CMK (cell line): ENCODE results near the gene RGL3.
"Not testable (repeated sequence)": the region's sequence is repeated elsewhere in the genome, so short reads cannot be mapped to it uniquely, and the experiment has no call there.

Experiments used
- DNase-seq: peaks from one replicate; pipeline ENCODE4 v3.0.0-alpha.2; 2010; ENCODE audit warnings: low read depth

RGL3 gene

GRCh38 chr19:11382898-11383705 is 36.0 kb downstream of the RGL3 start:
- peak; percentile 84 for DNase-seq

GRCh38 chr19:11380653-11381537 is 38.2 kb downstream of the RGL3 start:
- peak; percentile 92 for DNase-seq

DNA sequence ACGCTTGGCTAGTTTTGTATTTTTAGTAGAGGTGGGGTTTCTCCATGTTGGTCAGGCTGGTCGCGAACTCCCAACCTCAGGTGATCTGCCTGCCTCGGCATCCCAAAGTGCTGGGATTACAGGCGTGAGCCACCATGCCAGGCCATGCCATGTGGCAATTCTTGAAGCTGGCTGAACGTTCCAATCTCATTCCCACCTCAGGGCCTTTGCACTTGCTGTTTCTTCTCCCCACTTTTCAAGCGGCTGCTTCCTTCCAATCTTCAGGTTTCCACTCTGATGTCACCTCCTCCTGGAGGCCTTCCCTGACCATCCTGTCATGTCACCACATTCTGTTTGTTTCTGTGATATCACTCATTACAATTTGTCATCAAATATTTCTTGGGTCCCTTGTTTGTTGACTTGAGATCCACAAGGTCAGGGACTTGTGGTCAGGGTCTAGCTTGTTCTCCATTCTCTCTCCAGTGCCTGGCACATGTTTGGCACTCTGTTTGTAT is 39.2 kb downstream of the RGL3 start:
- no peak for DNase-seq

- DNase-seq: not testable (repeated sequence)
Observed at GRCh38 chr19:11379269-11379845, 39.8 kb downstream of the RGL3 start.

- no peak for DNase-seq
Observed at GRCh38 chr19:11378319-11379189, 40.6 kb downstream of the RGL3 start.

GRCh38 chr19:11377756-11378155 is 41.4 kb downstream of the RGL3 start:
- no peak for DNase-seq

GRCh38 chr19:11377237-11377636 is 41.9 kb downstream of the RGL3 start:
- DNase-seq: no peak

DNA sequence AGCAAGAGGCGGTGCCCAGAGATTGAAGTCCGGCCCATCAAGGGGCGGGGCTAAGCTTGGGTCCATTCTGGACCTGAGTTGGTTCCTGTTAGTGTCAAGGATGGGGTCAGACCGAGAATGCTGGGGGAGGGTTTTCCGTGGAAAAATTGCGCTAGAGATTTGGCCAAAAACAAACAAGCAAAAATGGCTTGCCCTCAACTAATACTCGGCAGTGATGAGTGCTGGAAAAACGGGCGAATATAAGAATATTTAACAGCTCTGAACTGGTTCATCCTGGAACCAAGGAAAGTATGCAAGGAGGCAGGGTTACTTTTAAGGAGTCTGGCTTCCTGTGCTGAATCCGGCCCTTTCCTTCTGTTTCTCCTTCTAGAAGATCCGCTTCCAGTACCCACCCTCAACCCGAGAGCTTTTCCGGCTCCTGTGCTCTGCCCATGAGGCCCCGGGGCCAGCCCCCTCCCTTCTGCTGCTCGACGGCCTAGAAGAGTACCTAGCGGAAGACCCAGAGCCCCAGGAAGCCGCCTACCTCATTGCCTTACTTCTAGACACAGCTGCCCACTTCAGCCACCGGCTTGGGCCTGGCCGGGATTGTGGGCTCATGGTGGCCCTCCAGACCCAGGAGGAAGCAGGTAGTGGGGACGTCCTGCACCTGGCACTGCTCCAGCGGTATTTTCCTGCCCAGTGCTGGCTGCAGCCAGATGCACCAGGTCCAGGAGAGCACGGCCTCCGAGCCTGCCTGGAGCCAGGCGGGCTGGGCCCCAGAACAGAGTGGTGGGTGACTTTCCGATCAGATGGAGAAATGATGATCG is 43.8 kb downstream of the RGL3 start:
- no peak for DNase-seq

DNA sequence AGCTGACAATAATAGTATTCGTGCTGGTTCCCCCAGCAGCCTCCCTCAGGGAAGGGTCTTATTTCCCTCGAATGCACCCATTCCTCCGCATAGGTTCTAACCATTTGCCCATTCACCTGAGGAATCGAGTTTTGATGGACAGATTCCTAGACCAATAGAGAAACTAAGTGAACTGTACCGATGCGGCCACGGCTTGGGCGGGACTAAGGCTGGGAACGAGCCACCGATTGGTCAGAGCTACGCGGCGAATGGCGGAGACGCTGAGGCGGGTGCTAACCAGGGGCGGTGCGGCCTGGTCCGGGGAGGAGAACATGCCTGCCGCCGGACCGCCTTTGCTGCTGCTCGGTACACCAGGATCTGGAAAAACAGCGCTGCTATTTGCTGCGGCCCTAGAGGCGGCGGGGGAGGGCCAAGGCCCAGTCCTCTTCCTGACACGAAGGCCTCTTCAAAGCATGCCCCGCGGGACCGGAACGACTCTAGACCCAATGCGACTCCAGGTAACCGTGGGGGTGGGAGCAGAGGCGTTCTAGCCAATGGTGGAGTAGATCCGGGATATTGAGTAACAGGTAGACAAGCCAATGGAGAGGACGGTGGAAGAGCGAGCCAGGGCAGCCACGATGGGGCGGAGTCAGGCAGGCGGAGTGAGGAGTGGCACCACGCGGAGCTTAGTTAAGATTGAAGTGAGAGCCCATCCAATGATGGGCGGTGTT is 44.5 kb downstream of the RGL3 start, which contains the start of gene SWSAP1:
Gene SWSAP1 (plus strand): TSS at position 234 of the 710 bp plus-strand sequence. CDS start 15 bp downstream, at position 249.
- DNase-seq: peak; percentile 99

GRCh38 chr19:11373885-11374432 is 45.2 kb downstream of the RGL3 start:
- no peak for DNase-seq

GRCh38 chr19:11373166-11373884 is 45.8 kb downstream of the RGL3 start:
- no peak for DNase-seq

DNA sequence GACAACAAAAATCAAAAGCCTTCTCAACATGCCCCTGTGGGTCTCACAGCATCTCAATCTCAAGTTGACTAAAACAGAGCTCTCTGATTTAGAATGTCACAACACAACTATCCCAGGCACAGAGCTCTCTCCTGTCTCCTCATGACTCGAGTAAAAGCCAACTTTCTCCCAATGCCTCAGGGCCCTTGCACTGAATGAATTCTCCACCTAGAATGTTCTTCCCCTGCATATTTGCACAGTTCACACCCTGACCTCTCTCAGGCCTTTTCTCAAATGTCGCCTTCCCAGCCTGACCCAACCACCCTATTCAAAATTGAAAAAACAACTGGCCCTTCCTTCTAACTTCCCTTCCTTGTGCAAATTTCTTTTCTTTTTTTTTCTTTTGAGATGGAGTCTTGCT is 48.4 kb downstream of the RGL3 start:
- no peak for DNase-seq

GRCh38 chr19:11367528-11367927 is 51.6 kb downstream of the RGL3 start:
- DNase-seq: no peak

DNA sequence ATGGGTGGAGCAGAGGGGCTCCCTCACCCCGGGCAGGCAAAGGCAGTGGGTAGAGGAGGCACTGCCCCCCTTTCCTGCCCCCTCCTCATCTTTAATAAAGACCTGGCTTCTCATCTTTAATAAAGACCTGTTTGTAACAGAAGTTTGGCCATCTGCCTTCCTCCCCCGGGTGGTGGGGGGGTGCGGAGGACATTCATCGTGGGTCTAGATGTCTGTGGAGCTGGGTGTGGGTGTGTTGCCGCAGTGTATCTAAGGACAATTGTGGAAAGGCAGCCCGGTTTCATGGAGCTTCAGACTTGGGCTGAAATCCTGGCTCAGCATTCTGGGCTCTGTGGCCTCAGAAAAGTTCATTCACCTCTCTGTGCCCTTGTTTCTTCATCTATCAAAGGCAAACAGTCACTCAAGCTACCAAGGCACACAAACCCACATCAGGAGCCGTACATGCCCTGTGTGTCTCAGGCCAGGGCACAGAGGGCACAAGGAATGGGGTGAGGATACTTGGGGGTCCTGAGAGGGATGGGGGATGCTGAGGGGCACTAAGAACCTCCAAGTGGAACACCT is 53.5 kb downstream of the RGL3 start:
- no peak for DNase-seq

- DNase-seq: no peak
Observed at GRCh38 chr19:11364935-11365334, 54.2 kb downstream of the RGL3 start.

DNA sequence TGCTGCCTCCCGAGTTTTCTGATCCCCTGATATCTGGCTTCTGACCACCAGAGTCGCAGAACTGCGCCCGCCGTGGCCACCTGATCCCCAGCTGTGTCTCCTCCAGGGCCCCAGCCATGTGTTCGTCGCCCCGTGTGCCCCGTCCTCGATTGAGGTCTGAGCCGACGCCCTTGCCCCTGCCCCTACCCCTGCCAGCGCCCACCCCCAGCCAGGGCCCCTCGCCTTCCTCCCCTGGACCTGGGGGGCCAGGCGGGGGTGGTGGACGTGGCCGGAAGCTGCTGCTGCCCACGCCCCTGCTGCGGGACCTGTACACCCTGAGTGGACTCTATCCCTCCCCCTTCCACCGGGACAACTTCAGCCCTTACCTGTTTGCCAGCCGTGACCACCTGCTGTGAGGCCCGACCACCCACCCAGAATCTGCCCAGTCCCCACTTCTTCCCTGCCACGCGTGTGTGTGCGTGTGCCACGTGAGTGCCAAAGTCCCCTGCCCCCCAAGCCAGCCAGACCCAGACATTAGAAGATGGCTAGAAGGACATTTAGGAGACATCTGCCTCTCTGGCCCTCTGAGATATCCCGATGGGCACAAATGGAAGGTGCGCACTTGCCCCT is 54.7 kb downstream of the RGL3 start:
- DNase-seq: no peak

DNA sequence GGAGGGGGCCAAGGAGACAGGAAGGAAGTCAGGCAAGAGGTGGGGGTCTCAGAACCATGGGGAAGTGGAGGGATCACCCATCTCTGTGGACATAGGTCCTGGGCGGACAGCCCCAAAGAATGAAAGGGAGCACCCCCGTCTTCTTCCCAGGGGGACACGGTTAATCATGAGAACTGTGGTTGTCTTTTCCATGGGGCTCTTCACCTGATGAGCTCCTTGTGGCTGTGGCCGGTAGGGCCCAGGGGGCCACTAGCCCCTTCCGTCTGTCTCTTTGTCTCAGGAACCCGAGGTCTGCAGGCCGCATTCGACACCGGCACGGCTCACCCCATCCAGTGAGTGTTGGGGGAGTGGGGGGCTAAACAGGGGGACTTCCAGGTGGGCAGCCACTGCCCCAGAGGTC is 55.2 kb downstream of the RGL3 start:
- DNase-seq: no peak
